Gastrocnemius medialis (tissue), 4 donors: Measurements from ENCODE around the gene SERTAD2. TPM values are rescaled to one million over a fixed set of nuclear protein-coding genes. Genes with fewer than 3 reads are reported as not detected.

Source experiments
- ATAC-seq, 2 donors: fragments of 150-250 bp; one replicate each; pipeline ENCODE4 v1.9.1; 2016
- DNase-seq, 2 donors: peaks; one replicate each; pipeline ENCODE4 v3.0.0-alpha.2; 2019
- H3K27ac ChIP-seq, 4 donors: fragments of 200-600 bp; sonication (generic); 1 replicate in 1 of 4; 2 replicates in 3 of 4; pipeline ENCODE4 v1.5.1; 2016 to 2018; ENCODE audit warnings: mild to moderate bottlenecking in 2 of 4, moderate library complexity in 1 of 4
- H3K27me3 ChIP-seq, 3 donors: fragments of 200-600 bp; sonication (generic) in 2 of 3; 1 replicate in 1 of 3; 2 replicates in 2 of 3; pipeline versions ENCODE4 v1.5.1 to v1.6.0; 2016 to 2019; ENCODE audit warnings: mild to moderate bottlenecking in 1 of 3, moderate library complexity in 1 of 3
- H3K36me3 ChIP-seq, 2 donors: fragments of 200-600 bp; sonication (generic) in 1 of 2; one replicate each; pipeline ENCODE4 v1.5.1; 2017 to 2018
- H3K4me1 ChIP-seq, 2 donors: fragments of 200-600 bp; sonication (generic) in 1 of 2; one replicate each; pipeline ENCODE4 v1.5.1; 2016 to 2017; ENCODE audit warnings: mild to moderate bottlenecking in 2 of 2
- H3K4me3 ChIP-seq, 4 donors: fragments of 200-600 bp; sonication (generic) in 3 of 4; 1 replicate in 1 of 4; 2 replicates in 3 of 4; pipeline ENCODE4 v1.5.1; 2016 to 2019; ENCODE audit warnings: mild to moderate bottlenecking in 2 of 4
- H3K9me3 ChIP-seq, 3 donors: fragments of 200-600 bp; sonication (generic) in 2 of 3; 1 replicate in 1 of 3; 2 replicates in 2 of 3; pipeline ENCODE4 v1.5.1; 2016 to 2019
- POLR2A ChIP-seq, 2 donors: fragments of 450-650 bp; IDR thresholded peaks; one replicate each; pipeline ENCODE4 v1.6.1; 2017; ENCODE audit warnings: antibody characterized with exemption in 2 of 2, mild to moderate bottlenecking in 2 of 2, moderate library complexity in 2 of 2
- in situ Hi-C, 4 donors: fragments of 200-750 bp; cut with MboI; loops; one replicate each; pipeline versions ENCODE4 v1.15.0 to v1.8.0; 2017; ENCODE audit warnings: low sequenced_read_pairs in 4 of 4
- intact Hi-C: fragments of 100-400 bp; cut with DNase I; formaldehyde crosslinking; loops from one replicate; pipeline ENCODE4 v1.15.1; 2023; ENCODE audit warnings: low total_unique reads
- total RNA-seq, 4 donors: library from RNA; depleted of rRNA; stranded (reverse); fragments of >200 nt; gene quantifications; one replicate each; pipeline versions ENCODE4 v1.1.0 to v1.2.3, GENCODE V29; 2016
- TF ChIP-seq, protein P1 (sequence below), 5 experiments: fragments of 450-650 bp in 3 of 5; fragments of 200-600 bp in 2 of 5; sonication (generic) in 2 of 5; IDR thresholded peaks in 4 of 5; conservative IDR thresholded peaks in 1 of 5; 1 replicate in 4 of 5; 2 replicates in 1 of 5; pipeline ENCODE4 v1.5.1; 2016 to 2019; ENCODE audit warnings: antibody characterized with exemption in 5 of 5, mild to moderate bottlenecking in 3 of 5, moderate library complexity in 3 of 5

Gene SERTAD2
- total RNA-seq, 4 donors from 2014 or later: 7.3 to 10.6 (median 8.7) TPM

- DNase-seq (no peak), ATAC-seq (no peak)
- intact Hi-C loops: no loop called here
- in situ Hi-C loops: no loop called here
- Histone ChIP-seq H3K9me3 (no peaks in the 10 kb centered on the region), H3K4me1 (peaks cover 0 to 5% of the 10 kb centered on the region in 2 donors), H3K27ac (no peak overlapping the region), H3K27me3 (no peaks in the 10 kb centered on the region), H3K4me3 (no peak overlapping the region), H3K36me3 (no peaks in the 10 kb centered on the region)
- TF ChIP-seq, protein P1, sequence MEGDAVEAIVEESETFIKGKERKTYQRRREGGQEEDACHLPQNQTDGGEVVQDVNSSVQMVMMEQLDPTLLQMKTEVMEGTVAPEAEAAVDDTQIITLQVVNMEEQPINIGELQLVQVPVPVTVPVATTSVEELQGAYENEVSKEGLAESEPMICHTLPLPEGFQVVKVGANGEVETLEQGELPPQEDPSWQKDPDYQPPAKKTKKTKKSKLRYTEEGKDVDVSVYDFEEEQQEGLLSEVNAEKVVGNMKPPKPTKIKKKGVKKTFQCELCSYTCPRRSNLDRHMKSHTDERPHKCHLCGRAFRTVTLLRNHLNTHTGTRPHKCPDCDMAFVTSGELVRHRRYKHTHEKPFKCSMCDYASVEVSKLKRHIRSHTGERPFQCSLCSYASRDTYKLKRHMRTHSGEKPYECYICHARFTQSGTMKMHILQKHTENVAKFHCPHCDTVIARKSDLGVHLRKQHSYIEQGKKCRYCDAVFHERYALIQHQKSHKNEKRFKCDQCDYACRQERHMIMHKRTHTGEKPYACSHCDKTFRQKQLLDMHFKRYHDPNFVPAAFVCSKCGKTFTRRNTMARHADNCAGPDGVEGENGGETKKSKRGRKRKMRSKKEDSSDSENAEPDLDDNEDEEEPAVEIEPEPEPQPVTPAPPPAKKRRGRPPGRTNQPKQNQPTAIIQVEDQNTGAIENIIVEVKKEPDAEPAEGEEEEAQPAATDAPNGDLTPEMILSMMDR (IDR thresholded peaks at IDR 0.05 in 4 of 5, conservative IDR thresholded peaks at IDR 0.05 in 1 of 5): no peak
- TF ChIP-seq POLR2A (IDR thresholded peaks at IDR 0.05): no peak
These were observed 8.0 kb upstream of the SERTAD2 start for GRCh38 chr2:64661741-64662169.

DNA sequence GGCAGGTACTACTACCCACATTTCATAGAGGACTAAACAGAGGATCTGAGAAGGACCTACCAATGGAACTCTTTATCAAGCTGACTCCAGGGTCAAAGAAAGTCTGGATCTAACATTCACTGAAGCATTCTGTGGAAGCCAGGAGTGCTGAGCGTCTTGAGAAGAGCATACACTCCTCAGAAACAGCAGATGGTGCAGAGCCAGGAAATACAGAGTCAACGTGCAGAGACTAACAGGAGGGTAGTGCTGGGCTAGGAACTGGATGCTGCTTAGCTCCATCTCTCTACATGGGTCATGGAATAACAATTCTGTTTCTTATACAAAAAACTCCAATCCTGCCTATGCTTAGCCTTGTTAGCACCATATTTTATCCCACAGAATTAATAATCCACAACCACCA, 5.5 kb upstream of the SERTAD2 start:
- in situ Hi-C loops (loop anchor here (5.0 to 10.0 kb wide), 5 partner anchors 93 to 203 kb away; partner anchors contain the start of gene AFTPH (in 1 of the 4)), intact Hi-C loops (loop anchor here (10.0 kb wide), 2 partner anchors 326 to 776 kb away; partner anchors contain the start of genes SLC1A4 and SPRED2)
- DNase-seq (no peak), ATAC-seq (no peak)
- no peak overlapping the region for H3K27ac ChIP-seq
- TF ChIP-seq, protein P1 (IDR thresholded peaks at IDR 0.05 in 4 of 5, conservative IDR thresholded peaks at IDR 0.05 in 1 of 5): no peak
- TF ChIP-seq POLR2A (IDR thresholded peaks at IDR 0.05): no peak
- peaks cover 0 to 7% of the 10 kb centered on the region in 2 donors for H3K4me1 ChIP-seq
- H3K4me3 ChIP-seq: no peak overlapping the region
- no peaks in the 10 kb centered on the region for H3K9me3 ChIP-seq
- no peaks in the 10 kb centered on the region for H3K27me3 ChIP-seq
- no peaks in the 10 kb centered on the region for H3K36me3 ChIP-seq

DNA sequence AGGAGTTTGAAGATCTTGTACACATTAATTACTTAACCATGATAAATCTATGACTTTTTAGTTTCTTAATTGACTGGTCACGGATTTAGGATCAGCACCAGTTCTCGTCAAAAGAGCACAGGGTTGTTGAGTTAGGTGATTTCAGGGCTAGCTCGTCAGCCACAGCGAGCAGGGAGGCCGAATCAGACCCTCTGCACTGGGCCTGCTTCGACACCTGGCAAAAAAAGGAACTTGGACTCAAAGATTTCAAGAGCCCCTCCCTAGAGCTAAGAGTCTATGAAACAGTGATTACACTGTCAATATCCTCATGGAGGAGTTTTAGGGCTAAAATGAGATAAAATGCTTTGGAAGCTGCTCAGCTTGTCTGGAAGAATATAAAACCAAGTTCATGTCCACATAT, 4.6 kb upstream of the SERTAD2 start:
- no peak overlapping the region for H3K4me3 ChIP-seq
- H3K9me3 ChIP-seq: no peaks in the 10 kb centered on the region
- DNase-seq: no peak
- no peak for ATAC-seq
- no peaks in the 10 kb centered on the region for H3K27me3 ChIP-seq
- no peak overlapping the region for H3K27ac ChIP-seq
- in situ Hi-C loops (loop anchor here (5.0 to 10.0 kb wide), 5 partner anchors 94 to 204 kb away; partner anchors contain the start of gene AFTPH (in 1 of the 4)), intact Hi-C loops (loop anchor here (10.0 kb wide), 2 partner anchors 327 to 777 kb away; partner anchors contain the start of genes SLC1A4 and SPRED2)
- TF ChIP-seq, protein P1 (IDR thresholded peaks at IDR 0.05 in 4 of 5, conservative IDR thresholded peaks at IDR 0.05 in 1 of 5): no peak
- TF ChIP-seq POLR2A (IDR thresholded peaks at IDR 0.05): no peak
- H3K4me1 ChIP-seq: peaks cover 0 to 7% of the 10 kb centered on the region in 2 donors
- H3K36me3 ChIP-seq: no peaks in the 10 kb centered on the region

- Histone ChIP-seq H3K9me3 (no peaks in the 10 kb centered on the region), H3K4me3 (no peak overlapping the region), H3K4me1 (peaks cover 2 to 7% of the 10 kb centered on the region in 2 donors), H3K36me3 (no peaks in the 10 kb centered on the region), H3K27me3 (no peaks in the 10 kb centered on the region), H3K27ac (no peak overlapping the region)
- DNase-seq: no peak
- ATAC-seq: no peak
- intact Hi-C loops (loop anchor here (10.0 kb wide), 2 partner anchors 327 to 777 kb away; partner anchors contain the start of genes SLC1A4 and SPRED2), in situ Hi-C loops (loop anchor here (5.0 to 10.0 kb wide), 5 partner anchors 95 to 205 kb away; partner anchors contain the start of gene AFTPH (in 1 of the 4))
- TF ChIP-seq POLR2A (IDR thresholded peaks at IDR 0.05): no peak
- TF ChIP-seq, protein P1 (IDR thresholded peaks at IDR 0.05 in 4 of 5, conservative IDR thresholded peaks at IDR 0.05 in 1 of 5): no peak
These were observed 3.7 kb upstream of the SERTAD2 start for GRCh38 chr2:64657411-64657810.
